ENCODE results near the gene GNG12. TPM values are rescaled to one million over a fixed set of nuclear protein-coding genes. Genes with fewer than 3 reads are reported as not detected.
A peak's percentile ranks its signal among the peaks of the same experiment; 100 is the strongest.

The GNG12 gene
- total RNA-seq, 1 experiment from 2014 or later, result 12.5 TPM

GRCh38 chr1:67708606-67709005 is 124.7 kb downstream of the GNG12 start:
- Mint-ChIP-seq H3K27ac (ENCODE audit: unreplicated experiment) (no peak overlapping the region), H3K36me3 (ENCODE audit: insufficient read depth, unreplicated experiment) (peaks cover 6% of the 10 kb centered on the region), H3K4me3 (ENCODE audit: unreplicated experiment) (no peak overlapping the region), H3K9me3 (ENCODE audit: unreplicated experiment) (no peaks in the 10 kb centered on the region), H3K4me1 (ENCODE audit: low read depth, unreplicated experiment) (peaks cover 6% of the 10 kb centered on the region), H3K27me3 (ENCODE audit: insufficient read depth, unreplicated experiment) (no peaks in the 10 kb centered on the region)
- intact Hi-C loops (cut with micrococcal nuclease; ENCODE audit: unreplicated experiment), result no loop called here
- ChIA-PET POLR2A (no interaction called here), CTCF (no interaction called here)
- H3K36me3 ChIP-seq (ENCODE audit: control insufficient read depth, insufficient read depth, low read length), result no peaks in the 10 kb centered on the region
- H3K4me1 ChIP-seq, result no peaks in the 10 kb centered on the region
- BruUV-seq (replicated peaks), result no TSS peak
- TF ChIP-seq CTCF (IDR thresholded peaks at IDR 0.05; ENCODE audit: insufficient read depth in 1 of 2, low read depth in 1 of 2, low read length in 1 of 2, severe bottlenecking in 1 of 2, unreplicated experiment in 1 of 2), result no peak
- no peak for DNase-seq
- no peaks in the 10 kb centered on the region for H3K9me3 ChIP-seq
- no peaks in the 10 kb centered on the region for H3K27me3 ChIP-seq (replicated peaks; ENCODE audit: control insufficient read depth, insufficient read depth, low read length)
- no peak overlapping the region for H3K4me3 ChIP-seq (ENCODE audit: low read depth, low read length)

GRCh38 chr1:67705735-67706453 is 127.4 kb downstream of the GNG12 start:
- peak overlapping the region; percentile 46 for H3K27ac Mint-ChIP-seq (ENCODE audit: unreplicated experiment)

GRCh38 chr1:67704351-67704750 is 128.9 kb downstream of the GNG12 start:
- ChIA-PET CTCF (no interaction called here), POLR2A (no interaction called here)
- Histone ChIP-seq H3K4me1 (peaks cover 19% of the 10 kb centered on the region), H3K27me3 (replicated peaks; ENCODE audit: control insufficient read depth, insufficient read depth, low read length) (no peaks in the 10 kb centered on the region), H3K36me3 (ENCODE audit: control insufficient read depth, insufficient read depth, low read length) (no peaks in the 10 kb centered on the region), H3K9me3 (no peaks in the 10 kb centered on the region), H3K4me3 (ENCODE audit: low read depth, low read length) (no peak overlapping the region)
- DNase-seq, result no peak
- no TSS peak for BruUV-seq (replicated peaks)
- no peaks in the 10 kb centered on the region for H3K27me3 Mint-ChIP-seq (ENCODE audit: insufficient read depth, unreplicated experiment)
- H3K36me3 Mint-ChIP-seq (ENCODE audit: insufficient read depth, unreplicated experiment), result peaks cover 13% of the 10 kb centered on the region
- intact Hi-C loops (cut with micrococcal nuclease; ENCODE audit: unreplicated experiment), result loop anchor here (5.0 kb wide), 1 partner anchor 132 kb away; no protein-coding TSS in a partner anchor
- peak overlapping the region; percentile 32 for H3K27ac Mint-ChIP-seq (ENCODE audit: unreplicated experiment)
- no peak overlapping the region for H3K4me3 Mint-ChIP-seq (ENCODE audit: unreplicated experiment)
- H3K4me1 Mint-ChIP-seq (ENCODE audit: low read depth, unreplicated experiment), result peaks cover 15% of the 10 kb centered on the region
- no peak for TF ChIP-seq CTCF (IDR thresholded peaks at IDR 0.05; ENCODE audit: insufficient read depth in 1 of 2, low read depth in 1 of 2, low read length in 1 of 2, severe bottlenecking in 1 of 2, unreplicated experiment in 1 of 2)
- H3K9me3 Mint-ChIP-seq (ENCODE audit: unreplicated experiment), result no peaks in the 10 kb centered on the region

More at GRCh38 chr1:67705735-67706453, 127.4 kb downstream of the GNG12 start:
- no peak for TF ChIP-seq CTCF (IDR thresholded peaks at IDR 0.05; ENCODE audit: insufficient read depth in 1 of 2, low read depth in 1 of 2, low read length in 1 of 2, severe bottlenecking in 1 of 2, unreplicated experiment in 1 of 2)
- Mint-ChIP-seq H3K4me3 (ENCODE audit: unreplicated experiment) (no peak overlapping the region), H3K4me1 (ENCODE audit: low read depth, unreplicated experiment) (peaks cover 7% of the 10 kb centered on the region), H3K36me3 (ENCODE audit: insufficient read depth, unreplicated experiment) (peaks cover 8% of the 10 kb centered on the region), H3K27me3 (ENCODE audit: insufficient read depth, unreplicated experiment) (no peaks in the 10 kb centered on the region), H3K9me3 (ENCODE audit: unreplicated experiment) (no peaks in the 10 kb centered on the region)
- peaks cover 8% of the 10 kb centered on the region for H3K4me1 ChIP-seq
- no peaks in the 10 kb centered on the region for H3K36me3 ChIP-seq (ENCODE audit: control insufficient read depth, insufficient read depth, low read length)
- H3K4me3 ChIP-seq (ENCODE audit: low read depth, low read length), result no peak overlapping the region
- H3K27me3 ChIP-seq (replicated peaks; ENCODE audit: control insufficient read depth, insufficient read depth, low read length), result no peaks in the 10 kb centered on the region
- ChIA-PET CTCF (no interaction called here), POLR2A (interaction anchor here (0.5 kb wide), 1 partner anchor 21 kb away, joined by 5 read pairs; the partner anchor contains the start of gene GADD45A)
- DNase-seq, result no peak
- intact Hi-C loops (cut with micrococcal nuclease; ENCODE audit: unreplicated experiment), result no loop called here
- H3K9me3 ChIP-seq, result no peaks in the 10 kb centered on the region
- BruUV-seq (replicated peaks), result no TSS peak
